ENCODE data around the gene KDM1A.

- TF ChIP-seq CTCF (IDR thresholded peaks at IDR 0.05): no peak
- TF ChIP-seq POLR2A (IDR thresholded peaks at IDR 0.05): no peak
These were observed 4.0 kb downstream of the KDM1A start for GRCh38 chr1:23023174-23023845.
